Measurements from ENCODE around the gene ERN2. TPM values are rescaled to one million over a fixed set of nuclear protein-coding genes. Genes with fewer than 3 reads are reported as not detected.
"Not testable (repeated sequence)": the region's sequence is repeated elsewhere in the genome, so short reads cannot be mapped to it uniquely, and the experiment has no call there.

Gene ERN2
- total and polyA plus RNA-seq, 2 experiments from 2014 or later = 0.44 to 0.54 TPM

DNA sequence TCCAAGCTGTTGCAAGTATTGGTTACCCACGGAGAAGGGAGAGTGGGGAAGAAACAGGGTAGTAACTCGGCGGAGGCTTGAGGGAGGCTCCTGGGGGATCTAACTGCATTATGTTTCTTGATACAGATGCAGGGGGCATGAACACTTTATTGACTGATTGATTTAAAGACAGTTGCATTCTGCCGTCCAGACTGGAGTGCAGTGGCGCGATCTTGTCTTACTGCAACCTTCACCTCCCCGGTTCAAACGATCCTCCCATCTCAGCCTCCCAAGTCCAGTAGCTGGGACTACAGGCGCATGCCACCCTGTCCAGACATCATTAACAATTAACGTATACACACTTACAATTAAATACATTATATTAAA, 15.1 kb upstream of the ERN2 start:
- no peaks in the 10 kb centered on the region for H3K36me3 ChIP-seq
- H3K27ac ChIP-seq = no peak overlapping the region
- H3K4me1 ChIP-seq (ENCODE audit: low read depth) = no peaks in the 10 kb centered on the region
- no peak for DNase-seq (ENCODE audit: low read depth in 1 of 2, low spot score in 1 of 2)
- H3K4me3 ChIP-seq = no peak overlapping the region
- no peaks in the 10 kb centered on the region for H3K9me3 ChIP-seq (ENCODE audit: low read depth)
- TF ChIP-seq, protein P1, sequence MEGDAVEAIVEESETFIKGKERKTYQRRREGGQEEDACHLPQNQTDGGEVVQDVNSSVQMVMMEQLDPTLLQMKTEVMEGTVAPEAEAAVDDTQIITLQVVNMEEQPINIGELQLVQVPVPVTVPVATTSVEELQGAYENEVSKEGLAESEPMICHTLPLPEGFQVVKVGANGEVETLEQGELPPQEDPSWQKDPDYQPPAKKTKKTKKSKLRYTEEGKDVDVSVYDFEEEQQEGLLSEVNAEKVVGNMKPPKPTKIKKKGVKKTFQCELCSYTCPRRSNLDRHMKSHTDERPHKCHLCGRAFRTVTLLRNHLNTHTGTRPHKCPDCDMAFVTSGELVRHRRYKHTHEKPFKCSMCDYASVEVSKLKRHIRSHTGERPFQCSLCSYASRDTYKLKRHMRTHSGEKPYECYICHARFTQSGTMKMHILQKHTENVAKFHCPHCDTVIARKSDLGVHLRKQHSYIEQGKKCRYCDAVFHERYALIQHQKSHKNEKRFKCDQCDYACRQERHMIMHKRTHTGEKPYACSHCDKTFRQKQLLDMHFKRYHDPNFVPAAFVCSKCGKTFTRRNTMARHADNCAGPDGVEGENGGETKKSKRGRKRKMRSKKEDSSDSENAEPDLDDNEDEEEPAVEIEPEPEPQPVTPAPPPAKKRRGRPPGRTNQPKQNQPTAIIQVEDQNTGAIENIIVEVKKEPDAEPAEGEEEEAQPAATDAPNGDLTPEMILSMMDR (IDR thresholded peaks at IDR 0.05; ENCODE audit: low read depth, low read length) = no peak
- no peaks in the 10 kb centered on the region for H3K27me3 ChIP-seq

DNA sequence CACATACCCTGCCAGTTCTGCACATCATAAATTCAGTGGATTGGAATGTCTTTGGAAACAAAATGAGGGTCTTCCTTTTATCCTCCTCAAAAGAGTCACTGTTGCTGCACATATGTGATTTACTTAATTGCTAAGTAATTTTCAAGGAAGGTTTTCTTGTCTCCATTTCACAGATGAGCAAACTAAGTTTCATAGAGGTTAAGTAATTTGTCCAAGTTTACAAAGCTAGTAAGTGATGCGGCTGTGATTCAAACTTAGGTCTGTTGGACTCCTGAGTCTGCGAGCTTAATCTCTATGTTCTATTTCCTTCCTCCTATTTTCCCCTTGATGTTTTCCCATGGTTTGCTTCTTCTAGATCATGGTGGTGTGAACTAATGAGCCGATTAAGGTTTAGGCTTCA, 13.7 kb upstream of the ERN2 start:
- H3K27ac ChIP-seq = no peak overlapping the region
- H3K36me3 ChIP-seq = no peaks in the 10 kb centered on the region
- no peaks in the 10 kb centered on the region for H3K9me3 ChIP-seq (ENCODE audit: low read depth)
- DNase-seq (ENCODE audit: low read depth in 1 of 2, low spot score in 1 of 2) = no peak
- no peak overlapping the region for H3K4me3 ChIP-seq
- H3K27me3 ChIP-seq = no peaks in the 10 kb centered on the region
- TF ChIP-seq, protein P1 (IDR thresholded peaks at IDR 0.05; ENCODE audit: low read depth, low read length) = no peak
- no peaks in the 10 kb centered on the region for H3K4me1 ChIP-seq (ENCODE audit: low read depth)

DNA sequence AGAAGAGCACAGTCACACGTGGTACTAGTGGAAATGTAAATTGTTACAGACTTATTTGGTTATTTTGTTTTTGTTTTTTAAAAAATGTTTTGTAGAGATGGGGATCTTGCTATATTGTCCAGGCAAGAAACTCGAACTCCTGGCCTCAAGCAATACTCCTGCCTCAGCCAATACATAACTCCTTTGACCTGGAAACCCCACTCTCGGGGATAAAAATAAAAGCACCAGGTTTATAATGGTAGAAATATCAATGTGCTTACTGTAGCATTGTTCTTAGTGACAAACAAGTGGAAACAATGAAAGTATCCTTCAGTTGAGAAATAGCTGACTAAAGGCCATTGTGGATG, 11.7 kb upstream of the ERN2 start:
- DNase-seq (ENCODE audit: low read depth in 1 of 2, low spot score in 1 of 2) = no peak
- no peaks in the 10 kb centered on the region for H3K9me3 ChIP-seq (ENCODE audit: low read depth)
- TF ChIP-seq, protein P1 (IDR thresholded peaks at IDR 0.05; ENCODE audit: low read depth, low read length) = no peak
- H3K4me3 ChIP-seq = no peak overlapping the region
- H3K4me1 ChIP-seq (ENCODE audit: low read depth) = no peaks in the 10 kb centered on the region
- H3K36me3 ChIP-seq = no peaks in the 10 kb centered on the region
- H3K27ac ChIP-seq = no peak overlapping the region
- H3K27me3 ChIP-seq = no peaks in the 10 kb centered on the region

DNA sequence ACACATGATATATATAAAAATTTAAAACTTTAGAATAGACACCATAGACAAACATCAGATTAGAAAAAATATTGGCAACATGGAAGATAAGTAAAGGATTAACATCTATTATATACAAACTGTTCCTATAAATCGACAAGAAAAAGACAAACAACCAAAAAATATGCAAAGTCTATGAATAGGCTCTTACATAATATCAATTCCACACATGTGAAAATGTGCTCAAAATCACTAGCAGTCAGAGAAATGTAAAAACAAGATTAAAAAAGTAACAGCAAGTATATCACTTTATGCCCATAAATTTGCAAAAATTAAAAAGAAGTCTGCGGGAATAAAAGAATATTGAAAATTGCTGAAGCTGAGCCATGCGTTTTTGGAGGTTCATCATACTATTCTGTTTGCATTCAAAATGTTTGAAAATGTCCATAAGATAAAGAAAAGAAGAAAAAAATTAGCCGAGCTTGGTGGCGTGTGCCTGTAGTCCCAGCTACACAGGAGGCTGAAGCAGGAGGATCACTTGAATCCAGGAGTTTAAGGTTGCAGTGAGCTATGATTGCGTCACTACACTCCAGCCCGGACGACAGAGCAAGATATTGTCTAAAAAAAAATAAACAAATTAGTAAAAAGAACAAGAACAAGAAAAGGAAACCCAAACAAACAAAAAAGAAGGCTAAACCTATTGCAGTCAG, 11.2 kb upstream of the ERN2 start:
- no peak for DNase-seq (ENCODE audit: low read depth in 1 of 2, low spot score in 1 of 2)
- no peaks in the 10 kb centered on the region for H3K9me3 ChIP-seq (ENCODE audit: low read depth)
- H3K27me3 ChIP-seq = no peaks in the 10 kb centered on the region
- no peak overlapping the region for H3K27ac ChIP-seq
- TF ChIP-seq, protein P1 (IDR thresholded peaks at IDR 0.05; ENCODE audit: low read depth, low read length) = no peak
- H3K4me3 ChIP-seq = no peak overlapping the region
- H3K4me1 ChIP-seq (ENCODE audit: low read depth) = no peaks in the 10 kb centered on the region
- H3K36me3 ChIP-seq = no peaks in the 10 kb centered on the region

DNA sequence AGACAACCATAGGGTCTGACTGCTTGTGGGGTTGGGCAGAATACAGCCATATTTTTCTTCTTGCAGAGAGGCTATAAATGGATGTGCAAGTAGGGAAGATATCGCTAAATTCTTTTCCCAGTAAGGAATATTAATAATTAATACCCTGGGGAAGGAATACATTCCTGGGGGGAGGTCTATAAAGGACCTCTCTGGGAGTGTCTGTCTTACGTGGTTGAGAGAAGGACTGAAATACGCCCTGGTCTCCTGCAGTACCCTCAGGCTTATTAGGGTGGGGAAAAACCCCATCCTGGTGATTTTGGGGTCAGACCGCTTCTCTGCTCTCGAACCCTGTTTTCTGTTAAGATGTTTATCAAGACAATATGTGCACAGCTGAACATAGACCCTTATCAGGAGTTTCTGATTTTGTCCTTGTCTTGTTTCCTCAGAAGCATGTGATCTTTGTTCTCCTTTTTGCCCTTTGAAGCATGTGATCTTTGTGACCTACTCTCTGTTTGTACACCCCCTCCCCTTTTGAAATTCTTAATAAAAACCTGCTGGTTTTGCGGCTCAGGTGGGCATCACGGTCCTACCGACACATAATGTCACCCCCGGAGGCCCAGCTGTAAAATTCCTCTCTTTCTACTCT, 9.7 kb upstream of the ERN2 start:
- H3K36me3 ChIP-seq; H3K27ac ChIP-seq; H3K4me1 ChIP-seq (ENCODE audit: low read depth); DNase-seq (ENCODE audit: low read depth in 1 of 2, low spot score in 1 of 2); H3K9me3 ChIP-seq (ENCODE audit: low read depth); H3K27me3 ChIP-seq; H3K4me3 ChIP-seq: not testable (repeated sequence)

DNA sequence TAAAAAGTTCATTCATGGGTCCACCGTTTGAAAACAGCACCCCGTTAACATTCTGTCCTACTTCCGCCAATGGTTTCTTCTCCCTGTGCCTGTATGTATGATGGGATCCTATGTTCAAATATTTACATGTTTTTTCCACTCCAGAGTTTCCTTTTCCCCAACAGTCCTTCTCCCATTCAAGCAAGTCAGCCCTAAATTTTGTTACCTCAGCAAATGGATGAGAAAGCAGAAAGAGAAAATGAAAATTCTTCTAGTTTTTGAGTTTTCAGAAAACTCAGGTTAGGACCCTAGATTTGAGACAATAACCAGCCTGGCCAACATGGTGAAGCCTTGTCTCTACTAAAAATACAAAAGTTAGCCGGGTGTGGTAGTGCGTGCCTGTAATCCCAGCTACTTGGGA, 3.5 kb upstream of the ERN2 start:
- H3K4me1 ChIP-seq (ENCODE audit: low read depth) = no peaks in the 10 kb centered on the region
- no peak overlapping the region for H3K4me3 ChIP-seq
- peaks cover 49% of the 10 kb centered on the region for H3K27me3 ChIP-seq
- no peaks in the 10 kb centered on the region for H3K9me3 ChIP-seq (ENCODE audit: low read depth)
- DNase-seq (ENCODE audit: low read depth in 1 of 2, low spot score in 1 of 2) = no peak
- TF ChIP-seq, protein P1 (IDR thresholded peaks at IDR 0.05; ENCODE audit: low read depth, low read length) = no peak
- H3K27ac ChIP-seq = no peak overlapping the region
- no peaks in the 10 kb centered on the region for H3K36me3 ChIP-seq

Measured in cardiac muscle cell (in vitro differentiated cells and primary cell).